IPS DF 4.7 (cell line): ENCODE data around the gene PMPCA.

Source experiments
- DNase-seq: peaks from one replicate; pipeline ENCODE4 v3.0.0-alpha.2; 2013; ENCODE audit warnings: low spot score; ENCODE audit errors: extremely low read depth

The PMPCA gene

DNA sequence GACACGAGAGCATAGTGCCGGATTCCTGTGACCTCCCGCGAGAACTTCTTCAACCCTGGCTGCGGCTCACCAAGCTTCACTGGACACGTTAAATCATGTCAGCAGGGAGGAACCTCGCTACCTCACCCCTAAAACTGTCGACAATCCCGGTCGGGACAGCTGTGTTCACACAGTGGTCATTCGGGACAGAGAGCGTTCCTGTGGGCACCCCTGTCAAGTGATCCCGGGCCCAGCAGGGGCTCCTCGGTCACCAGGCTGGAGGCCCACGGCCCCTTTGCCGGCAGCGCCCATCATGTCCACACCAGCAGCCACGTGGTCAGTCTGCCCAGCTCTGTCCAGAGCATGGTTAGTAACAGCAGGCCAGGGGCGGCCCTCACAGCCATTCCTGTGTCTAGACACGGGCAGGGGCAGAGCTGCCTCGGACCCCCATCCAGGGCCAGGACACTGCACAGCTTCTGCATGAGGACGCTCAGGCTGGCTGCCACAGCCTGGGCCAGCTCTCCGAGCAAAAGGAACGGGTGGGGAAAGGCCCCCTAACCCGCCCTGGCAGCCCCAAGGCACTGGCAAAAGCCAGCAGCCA is 25.7 kb downstream of the PMPCA start:
- no peak for DNase-seq

DNA sequence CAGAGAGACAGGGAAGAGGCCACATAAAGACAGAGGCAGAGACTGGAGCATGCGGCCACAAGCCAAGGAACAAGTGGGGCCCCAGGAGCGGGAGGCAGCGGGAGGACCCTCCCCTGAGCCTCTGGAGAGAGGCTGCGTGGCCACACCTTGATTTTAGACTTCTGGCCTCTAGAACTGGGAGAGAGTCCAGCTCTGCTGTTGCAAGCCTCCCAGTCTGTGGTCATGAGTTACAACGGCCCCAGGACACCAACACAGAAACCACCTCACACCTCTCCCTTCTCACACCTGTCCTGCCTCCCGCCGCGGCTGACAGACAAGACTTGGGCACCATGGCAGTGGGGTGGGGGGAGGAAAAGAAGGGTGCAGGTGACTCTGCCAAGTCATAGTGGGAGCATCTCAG is 27.0 kb downstream of the PMPCA start:
- DNase-seq, result no peak

DNA sequence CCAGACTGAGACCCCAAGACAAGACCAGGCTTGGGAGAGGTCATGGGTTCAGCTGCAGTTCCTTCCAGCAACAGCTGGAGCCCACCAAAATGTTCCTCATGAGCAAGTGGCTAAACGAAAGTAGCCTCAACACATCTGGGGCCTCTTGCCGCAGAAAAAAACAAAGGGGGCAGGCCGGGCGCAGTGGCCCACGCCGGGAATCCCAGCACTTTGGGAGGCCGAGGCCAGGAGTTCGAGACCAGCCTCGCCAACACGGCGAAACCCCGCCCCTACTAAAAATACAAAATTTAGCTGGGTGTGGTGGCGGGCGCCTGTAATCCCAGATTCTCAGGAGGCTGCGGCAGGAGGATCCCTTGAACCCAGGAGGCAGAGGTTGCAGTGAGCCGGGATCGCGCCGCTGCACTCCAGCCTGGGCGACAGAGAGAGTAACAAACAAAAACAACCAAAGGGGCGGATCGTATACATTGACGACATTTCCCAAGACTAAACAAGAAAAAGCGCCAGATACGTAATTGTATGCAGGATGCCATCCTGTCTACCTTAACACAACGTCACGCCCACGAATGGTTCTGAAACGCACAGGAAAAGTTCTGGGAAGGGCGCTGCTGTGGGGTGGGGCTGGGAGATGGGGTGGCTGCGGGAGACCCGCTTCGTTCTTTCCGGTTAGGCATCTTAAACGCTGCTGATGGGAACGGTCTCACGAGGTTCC is 27.5 kb downstream of the PMPCA start:
- DNase-seq, result no peak

DNA sequence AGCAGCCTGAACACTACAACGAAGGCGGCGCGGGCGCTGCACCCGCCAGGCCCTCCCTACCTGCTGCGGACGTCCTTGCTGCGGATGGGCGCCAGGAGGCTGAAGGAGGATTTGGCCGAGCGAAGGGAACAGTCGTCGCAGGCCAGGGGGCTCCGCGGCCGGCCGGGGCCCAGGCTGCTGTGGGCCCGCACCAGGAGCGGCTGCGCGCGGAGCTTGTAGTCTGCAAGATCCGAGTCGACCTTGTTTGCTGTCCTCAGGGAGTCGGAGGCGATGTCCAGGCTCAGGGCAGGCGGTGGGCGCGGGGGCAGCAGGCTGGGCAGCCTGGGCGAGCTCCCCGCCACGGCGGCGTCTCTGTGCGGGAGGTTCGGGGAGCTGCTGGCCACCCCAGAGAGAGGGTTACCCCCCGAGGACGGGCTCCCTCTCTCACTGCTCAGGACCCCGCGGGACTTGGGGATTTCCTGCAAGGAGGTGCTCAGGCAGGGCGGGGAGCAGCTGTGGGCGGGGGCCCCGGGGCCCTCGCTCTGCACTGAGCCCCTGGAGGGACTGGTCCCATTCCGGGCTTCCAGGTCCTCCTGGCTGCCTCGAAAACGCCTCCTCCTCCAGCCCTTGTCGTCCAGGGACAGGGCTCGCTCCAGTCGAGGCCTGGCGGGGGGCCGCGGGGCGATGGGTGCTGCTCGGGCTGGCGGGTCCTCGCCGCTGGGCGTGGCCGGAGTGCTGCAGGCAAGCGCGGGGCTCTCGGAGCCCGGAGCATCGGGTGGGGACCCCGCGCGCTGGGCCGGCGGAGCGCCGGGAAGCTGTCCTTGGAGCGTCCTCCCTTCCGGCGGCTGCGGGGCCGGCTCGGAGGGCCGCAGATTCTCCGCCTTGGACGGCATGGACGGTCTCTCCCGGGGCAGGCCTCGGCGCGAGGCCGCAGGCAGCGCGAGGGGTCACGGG is 28.4 kb downstream of the PMPCA start:
- no peak for DNase-seq

DNA sequence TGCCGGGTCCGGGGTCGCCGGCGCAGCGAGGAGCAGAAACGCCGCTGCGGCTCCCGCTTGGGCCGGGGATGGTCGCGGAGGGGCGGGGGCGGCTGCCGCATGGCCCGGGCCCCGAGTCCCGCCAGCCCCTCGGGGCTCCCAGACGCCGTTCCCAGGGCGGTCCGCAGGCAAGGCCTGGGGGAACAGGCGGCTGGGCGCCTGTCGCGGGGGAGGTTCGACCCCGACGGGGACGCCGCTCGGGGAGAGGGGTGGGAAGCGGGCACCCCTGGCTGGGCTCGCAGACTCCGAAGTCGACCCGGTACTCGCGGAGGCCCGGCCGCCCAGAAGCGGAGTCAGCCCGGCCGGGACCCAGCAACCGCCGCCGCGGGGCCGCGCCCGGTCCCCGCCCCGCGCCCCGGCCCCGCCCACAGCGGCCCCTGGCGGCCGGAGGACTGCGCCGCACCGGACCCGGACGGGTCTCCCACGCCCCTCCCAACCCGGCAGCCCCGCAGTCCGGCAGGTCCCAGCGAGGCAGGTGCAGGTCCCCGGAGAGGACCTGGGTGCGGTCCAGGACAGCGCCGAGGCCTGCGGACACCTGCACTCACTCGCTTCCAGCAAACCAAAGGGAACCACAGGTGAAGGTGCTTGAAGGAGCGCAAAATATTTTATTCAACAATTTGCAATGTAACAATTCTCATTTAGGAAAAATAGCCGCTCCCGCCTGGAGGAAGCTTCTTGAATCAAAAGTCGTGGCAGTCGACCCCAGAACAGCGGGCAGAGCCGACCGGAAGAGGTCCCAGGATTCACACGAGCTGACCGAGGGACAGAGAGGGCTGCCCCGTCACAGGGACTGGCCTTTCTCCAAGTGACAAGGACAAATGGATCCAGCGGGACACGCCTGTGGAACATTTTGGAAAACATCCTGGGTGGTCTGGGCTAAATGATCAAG is 29.3 kb downstream of the PMPCA start, which contains the start of gene INPP5E:
TSS of gene INPP5E (minus strand) at position 365 of the 928 bp plus-strand sequence. CDS start 426 bp downstream, outside the sequence.
- no peak for DNase-seq

DNA sequence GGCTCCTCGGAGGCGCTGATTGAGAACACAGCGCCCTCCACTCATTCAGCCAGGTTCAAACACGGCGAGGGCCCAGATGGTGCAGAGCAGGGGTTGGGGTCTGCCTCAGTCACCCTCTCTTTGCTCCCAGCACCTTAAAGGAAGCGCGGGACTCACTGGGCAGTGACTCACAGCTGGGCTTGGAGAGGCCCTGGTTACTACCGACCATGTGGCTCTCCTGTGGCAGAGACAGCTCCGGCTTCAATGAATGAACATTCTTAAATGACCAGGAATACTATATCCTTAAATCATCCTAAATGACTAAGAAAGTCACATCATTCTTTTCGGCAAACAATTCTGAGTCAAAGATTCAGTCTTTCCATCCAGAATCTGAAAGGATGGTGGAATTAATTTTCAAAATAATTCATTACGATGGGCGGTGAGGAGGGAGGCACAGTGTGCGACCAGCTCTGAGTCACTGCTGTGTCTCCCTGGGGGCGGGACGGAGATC is 30.8 kb downstream of the PMPCA start:
- no peak for DNase-seq

DNA sequence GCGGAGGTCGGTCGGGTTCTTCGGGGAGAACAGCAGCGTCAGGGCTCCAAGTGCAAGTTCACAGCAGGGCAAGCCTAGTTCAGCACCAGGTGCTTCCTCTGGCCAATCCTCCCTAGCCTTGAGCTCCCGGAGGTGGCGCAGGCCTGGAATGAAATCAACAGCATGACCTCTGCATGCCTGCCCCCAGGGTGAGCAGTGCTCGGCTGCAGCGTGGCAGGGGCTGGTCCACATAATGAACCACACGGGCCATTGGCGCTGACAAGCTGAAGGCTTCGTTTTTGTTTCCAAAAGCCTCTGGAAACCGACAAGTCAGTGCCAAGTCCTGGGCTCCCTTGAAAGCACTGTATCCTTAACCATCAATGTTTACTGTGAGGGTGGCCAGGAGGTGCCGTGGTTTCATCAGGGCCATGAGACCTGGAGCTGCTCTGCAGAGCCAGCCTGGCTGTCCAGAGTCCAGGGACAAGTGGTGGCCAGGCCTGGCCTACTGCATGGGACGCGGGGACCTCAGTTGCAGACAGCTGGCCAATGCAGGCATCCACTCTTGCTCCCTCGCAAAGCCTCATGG is 31.3 kb downstream of the PMPCA start:
- no peak for DNase-seq

DNA sequence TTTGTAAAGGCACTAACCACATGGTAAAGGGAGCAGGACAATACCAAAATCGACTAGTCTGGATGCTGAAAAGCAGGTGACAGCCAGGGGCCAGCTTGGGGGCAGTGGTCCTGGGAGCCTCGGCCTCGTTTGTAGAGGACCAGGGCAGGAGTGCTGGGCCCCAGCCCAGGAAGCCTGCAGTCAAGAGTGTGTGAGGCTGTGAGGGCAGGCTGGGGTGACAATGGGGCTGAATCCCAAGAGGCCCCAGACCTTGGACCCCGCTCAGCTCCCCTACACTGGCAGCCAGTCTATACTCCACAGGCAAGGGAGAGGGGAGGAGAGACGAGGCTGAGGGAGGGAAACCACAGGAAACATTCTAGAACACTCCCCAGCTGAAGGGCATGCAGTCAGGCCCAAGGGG is 31.8 kb downstream of the PMPCA start:
- DNase-seq, result no peak

DNA sequence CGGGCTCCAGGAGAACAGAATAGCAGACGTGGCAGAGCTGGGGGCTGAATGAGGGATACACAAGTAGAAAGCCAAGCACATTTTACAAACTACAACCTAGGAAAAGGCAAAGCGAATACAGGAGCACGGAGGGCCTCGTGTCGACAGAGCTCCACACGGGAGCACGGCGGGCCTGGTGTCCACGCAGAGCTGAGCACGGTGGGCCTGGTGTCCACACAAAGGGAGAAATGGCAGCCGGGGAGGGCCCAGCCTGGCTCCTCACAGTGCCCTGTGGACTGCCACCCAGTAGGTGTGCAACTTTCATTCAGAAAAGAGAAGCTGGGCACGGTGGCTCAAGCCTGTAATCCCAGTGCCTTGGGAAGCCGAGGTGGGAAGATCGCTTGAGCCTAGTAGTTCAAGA is 32.6 kb downstream of the PMPCA start:
- no peak for DNase-seq

DNA sequence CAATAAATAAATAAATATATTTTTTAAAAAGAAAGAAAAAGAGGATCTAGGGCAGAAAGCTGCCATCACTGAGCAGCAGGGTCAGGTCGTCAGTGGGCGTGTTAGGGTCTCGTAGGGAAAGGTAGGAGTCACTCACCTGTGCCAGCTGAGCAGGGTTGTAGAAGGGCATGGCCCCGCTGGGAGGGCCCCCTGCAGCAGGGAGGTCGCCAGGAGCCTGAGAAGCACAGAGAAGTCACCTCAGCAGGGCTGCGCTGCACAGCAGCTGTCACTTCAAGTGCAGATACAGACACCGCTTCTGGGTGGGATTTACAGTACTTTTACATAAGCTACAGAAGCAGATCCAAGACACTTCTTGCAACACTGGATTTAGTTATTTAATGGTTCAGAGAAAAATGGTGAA is 33.2 kb downstream of the PMPCA start:
- no peak for DNase-seq

DNA sequence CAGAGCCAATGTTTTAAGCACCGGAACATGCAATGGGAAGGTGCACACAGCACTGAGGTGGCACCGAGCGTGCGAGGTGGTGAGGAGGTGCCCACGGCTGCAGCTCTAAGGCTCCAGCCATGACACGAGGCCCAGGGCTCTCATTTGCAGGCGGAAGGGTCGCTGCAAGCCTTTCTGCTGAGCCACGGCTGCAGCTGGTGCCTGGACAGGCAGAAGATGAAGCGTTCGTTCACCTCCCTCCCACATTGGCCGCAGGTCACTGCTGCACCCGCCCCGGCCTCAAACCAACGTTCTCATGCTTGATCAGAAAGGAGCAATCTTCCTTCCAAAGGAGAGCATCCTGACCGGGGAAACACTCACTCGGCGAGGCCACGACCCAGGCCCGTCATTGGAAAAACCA is 33.6 kb downstream of the PMPCA start:
- no peak for DNase-seq

DNA sequence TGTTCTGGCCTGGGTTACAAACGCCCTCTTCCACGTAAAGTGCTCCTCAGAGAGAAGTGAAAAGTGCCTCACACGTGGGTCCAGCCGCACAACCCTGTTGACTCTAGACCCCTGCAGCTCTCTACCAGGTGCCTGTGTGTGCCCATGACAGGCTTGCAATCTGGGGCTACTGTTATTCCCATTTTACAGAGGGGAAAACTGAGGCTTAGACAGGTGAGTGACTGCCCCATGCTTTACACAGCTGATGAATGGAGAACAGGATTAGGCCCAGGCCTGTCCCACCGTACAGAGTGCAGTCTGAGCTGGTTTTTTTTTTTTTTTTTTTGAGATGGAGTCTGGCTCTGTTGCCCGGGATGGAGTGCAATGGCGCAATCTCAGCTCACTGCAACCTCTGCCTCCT is 35.3 kb downstream of the PMPCA start:
- no peak for DNase-seq

DNA sequence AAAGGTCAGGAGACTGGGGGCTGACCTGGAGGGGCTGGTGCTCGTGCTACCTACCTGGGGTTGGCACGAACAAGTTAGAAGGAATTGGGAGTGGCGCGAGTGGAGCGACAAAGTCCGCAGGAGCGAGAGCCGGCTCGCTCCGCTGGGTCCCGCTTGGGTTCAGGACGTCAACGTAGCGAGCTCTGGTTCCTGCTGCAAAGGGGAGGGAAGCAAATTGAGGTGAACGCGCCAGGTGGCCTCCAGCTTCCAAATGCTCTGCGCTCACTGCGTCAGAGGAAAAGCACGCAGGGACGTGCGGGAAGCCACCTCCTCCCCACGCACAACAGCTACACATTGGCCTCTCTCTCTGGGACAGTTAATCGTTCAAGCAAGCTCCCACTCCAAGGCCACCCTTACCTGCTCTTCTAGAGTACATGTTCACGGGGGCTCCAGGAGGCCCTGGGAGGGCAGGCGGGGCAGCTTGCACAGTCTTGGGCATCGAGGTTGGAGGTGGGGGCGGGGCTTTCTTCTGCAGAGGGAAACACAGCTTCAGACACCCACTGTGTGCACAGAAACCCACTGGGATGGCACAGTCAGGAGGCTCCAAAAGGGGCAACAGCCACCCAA is 36.8 kb downstream of the PMPCA start:
- no peak for DNase-seq

DNA sequence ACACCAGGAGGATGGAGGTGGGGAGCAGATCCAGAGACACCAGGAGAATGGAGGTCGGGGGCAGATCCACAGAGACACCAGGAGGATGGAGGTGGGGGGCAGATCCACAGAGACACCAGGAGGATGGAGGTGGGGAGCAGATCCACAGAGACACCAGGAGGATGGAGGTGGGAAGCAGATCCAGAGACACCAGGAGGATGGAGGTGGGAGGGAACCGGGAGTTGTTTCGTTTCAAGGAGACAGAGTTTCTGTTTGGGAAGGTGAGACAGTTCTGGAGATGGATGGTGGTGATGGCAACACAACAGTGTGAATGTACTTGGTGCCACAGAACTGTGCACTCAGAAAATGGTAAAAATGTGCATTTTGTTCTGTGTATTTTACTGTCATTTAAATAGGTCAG is 38.2 kb downstream of the PMPCA start:
- DNase-seq, result no peak

DNA sequence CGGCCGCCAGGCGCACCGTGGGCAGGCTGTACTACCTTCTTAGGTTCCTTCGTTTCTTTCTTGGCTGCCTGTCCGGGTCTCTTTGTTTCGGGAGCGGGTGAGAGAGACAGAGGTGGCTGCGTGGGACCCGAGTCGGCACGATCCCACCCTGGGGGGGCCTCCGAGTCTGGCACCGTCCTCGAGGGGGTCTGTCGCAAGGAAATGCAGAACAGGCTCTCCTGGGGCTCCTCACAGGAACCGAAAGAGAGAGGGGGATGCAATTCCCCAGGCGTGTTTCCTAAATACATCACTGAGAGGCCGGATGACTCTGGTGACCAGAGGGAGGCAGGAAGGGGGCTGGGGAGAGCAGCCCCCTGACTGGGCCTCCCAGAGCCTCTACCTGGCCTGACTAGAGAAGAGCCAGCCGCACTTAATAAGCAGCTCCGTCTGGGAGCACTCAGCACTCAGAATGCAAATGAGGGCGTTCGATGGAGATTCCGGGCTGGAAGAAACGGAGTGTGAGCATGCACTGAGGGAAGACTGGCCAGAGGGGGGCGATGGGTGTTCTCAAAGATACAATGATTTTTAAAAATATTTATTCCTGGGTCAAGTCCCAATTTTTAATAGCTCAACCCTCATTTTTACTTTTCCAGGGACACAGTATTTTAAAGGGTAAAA is 40.9 kb downstream of the PMPCA start:
- DNase-seq, result no peak

DNA sequence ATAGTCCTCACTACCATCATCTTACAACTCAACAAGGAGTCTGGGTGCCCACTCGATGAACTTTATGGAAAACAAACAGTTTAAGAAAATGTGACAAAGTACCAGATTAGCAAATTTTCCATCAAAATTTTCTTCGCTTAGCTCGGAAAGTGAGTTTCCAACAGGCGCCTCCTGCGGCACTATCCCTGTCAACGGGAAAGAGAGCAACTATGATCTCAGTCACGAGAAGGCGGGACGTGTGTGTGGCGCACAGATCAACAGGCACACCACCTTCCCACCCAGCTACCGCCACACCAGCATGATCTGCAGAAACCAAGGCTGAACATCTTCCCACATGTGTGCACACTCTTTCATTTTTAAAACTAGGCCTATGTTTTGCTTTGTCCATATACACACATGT is 42.9 kb downstream of the PMPCA start:
- no peak for DNase-seq

DNA sequence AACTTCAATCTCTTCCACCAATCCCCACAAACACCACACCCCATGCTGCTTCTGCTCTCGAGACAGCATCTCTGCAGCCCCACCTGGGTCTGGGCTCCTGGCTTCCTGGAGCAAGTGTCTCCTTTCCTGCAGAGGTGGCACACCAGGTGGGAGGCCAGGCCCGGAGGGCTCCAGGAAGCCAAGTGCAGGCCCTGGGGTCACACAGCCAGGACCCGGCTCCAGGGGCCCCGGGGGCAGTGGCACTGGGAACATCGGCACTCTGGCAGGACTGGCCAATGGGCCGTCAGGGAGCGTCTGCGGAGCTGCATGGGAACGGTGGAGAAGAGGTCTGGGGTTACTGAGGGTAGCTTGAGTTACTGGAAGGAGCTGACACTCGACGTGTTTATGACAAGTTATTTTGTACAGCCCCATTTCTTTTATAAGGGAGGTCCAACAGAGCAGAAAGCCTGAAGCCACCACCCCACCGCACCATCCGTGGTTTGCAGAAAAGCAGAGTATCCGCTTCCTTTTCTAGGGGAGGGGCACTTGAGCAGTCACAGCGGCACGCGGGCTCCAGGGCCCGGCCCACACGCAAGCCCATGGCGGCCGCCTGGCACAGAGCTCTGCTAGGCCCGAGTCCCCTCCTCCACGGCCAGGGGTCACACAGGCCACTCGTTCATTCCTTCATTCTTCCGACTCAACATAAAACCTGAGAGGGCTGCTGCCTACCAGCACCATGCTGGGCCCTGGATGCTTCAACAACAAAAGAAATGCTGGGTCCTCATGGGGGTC is 43.8 kb downstream of the PMPCA start:
- DNase-seq, result no peak

DNA sequence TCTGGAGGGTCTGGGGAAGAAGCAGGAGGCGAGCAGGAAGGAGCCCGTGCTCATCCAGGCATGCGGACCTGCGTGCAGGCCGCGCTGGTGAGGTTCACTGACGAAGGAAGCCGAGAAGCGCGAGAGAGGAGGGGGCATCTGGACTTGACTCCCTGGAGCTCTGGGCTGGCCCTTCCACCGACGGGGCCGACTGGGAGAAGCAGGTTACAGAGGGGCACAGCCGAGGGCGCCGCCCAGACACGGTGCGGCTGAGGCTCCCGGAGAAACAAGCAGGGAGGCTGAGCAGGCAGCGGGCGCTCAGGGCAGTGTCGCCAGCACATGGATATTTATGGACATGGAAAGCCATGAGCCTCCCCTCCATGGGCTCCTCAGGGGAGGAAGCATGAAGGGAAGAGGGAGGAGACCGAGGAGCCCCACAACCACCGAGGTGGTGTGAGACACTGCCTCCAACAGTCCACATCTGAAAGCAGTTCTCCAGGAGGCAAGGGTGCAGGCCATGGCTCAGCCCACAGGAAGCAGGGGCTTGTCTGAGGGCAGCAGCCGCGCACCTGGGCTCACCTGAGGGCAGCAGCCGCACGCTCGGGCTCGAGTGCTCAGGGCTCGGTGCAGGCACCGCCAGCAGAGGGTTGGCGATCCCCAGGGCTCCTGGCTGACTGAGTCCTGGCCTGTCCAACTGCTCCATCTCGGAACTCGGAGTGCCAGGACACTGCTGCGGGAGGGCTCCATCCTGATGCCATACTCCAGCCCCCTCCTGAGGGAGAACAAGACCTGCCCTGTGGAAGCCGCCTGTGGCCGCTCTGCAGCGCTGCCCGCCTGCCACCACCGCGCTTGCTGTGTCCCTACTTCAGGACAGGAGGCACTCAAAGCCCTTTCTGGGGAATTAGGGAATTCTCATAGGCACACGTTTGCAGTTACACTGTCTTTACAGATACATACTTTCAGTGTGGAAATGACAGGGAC is 44.9 kb downstream of the PMPCA start:
- no peak for DNase-seq
